HepG2 (cell line): ENCODE data around the gene BEST3.

Source experiments
- BHLHE40 ChIP-seq: IDR thresholded peaks from 2 replicates; pipeline ENCODE4 v1.6.1; 2011; ENCODE audit warnings: low read length, improper control_type of control experiment
- FOXK2 ChIP-seq: fragments of 450-650 bp; IDR thresholded peaks from 2 replicates; pipeline ENCODE4 v1.6.1; 2016
- HNF4G ChIP-seq, 2 experiments: sonication (generic) in 1 of 2; formaldehyde crosslinking in 1 of 2; IDR thresholded peaks; 2 replicates each; pipeline versions ENCODE4 v1.4.0 to v1.6.1; 2011 to 2020; ENCODE audit warnings: borderline replicate concordance in 2 of 2, low read depth in 2 of 2, mild to moderate bottlenecking in 2 of 2, low read length in 1 of 2, missing genetic modification reagents in 1 of 2, moderate library complexity in 1 of 2
- RBM39 ChIP-seq: fragments of 200-400 bp; formaldehyde crosslinking; IDR thresholded peaks from one replicate; pipeline ENCODE4 v1.6.1; 2018; ENCODE audit warnings: antibody characterized with exemption, mild to moderate bottlenecking, low read depth, low read length; ENCODE audit not compliant: poor library complexity, severe bottlenecking
- RXRB ChIP-seq: IDR thresholded peaks from 2 replicates; pipeline ENCODE4 v1.6.1; 2016; ENCODE audit warnings: borderline replicate concordance, missing genetic modification reagents, missing compliant biosample characterization
- TEAD3 ChIP-seq: optimal IDR thresholded peaks from 2 replicates; pipeline ENCODE3; 2016; ENCODE audit warnings: borderline replicate concordance
- ZFP37 ChIP-seq: sonication (generic); formaldehyde crosslinking; IDR thresholded peaks from 2 replicates; pipeline ENCODE4 v1.4.0; 2020; ENCODE audit warnings: missing genetic modification reagents, borderline replicate concordance
- TF ChIP-seq, protein P1 (sequence below): sonication (generic); formaldehyde crosslinking; IDR thresholded peaks from 2 replicates; pipeline ENCODE4 v1.5.0; 2020; ENCODE audit warnings: mild to moderate bottlenecking, missing genetic modification reagents, moderate library complexity
- TF ChIP-seq, protein P2 (sequence below): sonication (generic); formaldehyde crosslinking; IDR thresholded peaks from one replicate; pipeline ENCODE4 v1.5.1; 2020; ENCODE audit warnings: mild to moderate bottlenecking, missing genetic modification reagents; ENCODE audit errors: not compliant biosample characterization
- TF ChIP-seq, protein P3 (sequence below), 2 experiments: sonication (generic) in 1 of 2; formaldehyde crosslinking in 1 of 2; IDR thresholded peaks; 2 replicates each; pipeline versions ENCODE4 v1.5.1 to v1.6.1; 2011 to 2020; ENCODE audit warnings: borderline replicate concordance in 1 of 2, low read depth in 1 of 2, low read length in 1 of 2, mild to moderate bottlenecking in 1 of 2, missing genetic modification reagents in 1 of 2, moderate library complexity in 1 of 2

DNA sequence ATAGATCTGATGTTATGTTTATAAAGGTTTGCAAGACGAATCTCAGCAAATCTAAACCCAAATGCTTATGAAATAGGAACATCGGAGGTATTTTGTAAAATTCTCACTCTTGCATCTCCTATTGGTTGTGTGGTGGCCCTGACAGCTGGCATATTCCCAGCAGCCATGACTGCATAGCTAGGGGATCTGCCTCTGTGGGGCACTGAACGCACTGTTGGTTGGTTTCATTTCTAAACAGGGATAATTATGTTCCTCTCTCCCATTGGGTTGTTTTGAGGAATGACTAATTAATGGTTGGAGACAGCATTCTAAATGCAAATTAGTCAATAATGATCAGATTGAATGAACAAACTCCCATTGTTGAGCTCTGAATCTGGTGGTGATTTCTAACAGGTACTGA lies 2.7 kb upstream of the BEST3 start:
- no peak for TF ChIP-seq RXRB
- TF ChIP-seq, protein P1, sequence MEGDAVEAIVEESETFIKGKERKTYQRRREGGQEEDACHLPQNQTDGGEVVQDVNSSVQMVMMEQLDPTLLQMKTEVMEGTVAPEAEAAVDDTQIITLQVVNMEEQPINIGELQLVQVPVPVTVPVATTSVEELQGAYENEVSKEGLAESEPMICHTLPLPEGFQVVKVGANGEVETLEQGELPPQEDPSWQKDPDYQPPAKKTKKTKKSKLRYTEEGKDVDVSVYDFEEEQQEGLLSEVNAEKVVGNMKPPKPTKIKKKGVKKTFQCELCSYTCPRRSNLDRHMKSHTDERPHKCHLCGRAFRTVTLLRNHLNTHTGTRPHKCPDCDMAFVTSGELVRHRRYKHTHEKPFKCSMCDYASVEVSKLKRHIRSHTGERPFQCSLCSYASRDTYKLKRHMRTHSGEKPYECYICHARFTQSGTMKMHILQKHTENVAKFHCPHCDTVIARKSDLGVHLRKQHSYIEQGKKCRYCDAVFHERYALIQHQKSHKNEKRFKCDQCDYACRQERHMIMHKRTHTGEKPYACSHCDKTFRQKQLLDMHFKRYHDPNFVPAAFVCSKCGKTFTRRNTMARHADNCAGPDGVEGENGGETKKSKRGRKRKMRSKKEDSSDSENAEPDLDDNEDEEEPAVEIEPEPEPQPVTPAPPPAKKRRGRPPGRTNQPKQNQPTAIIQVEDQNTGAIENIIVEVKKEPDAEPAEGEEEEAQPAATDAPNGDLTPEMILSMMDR (CRISPR knock-in tag) = no peak
- no peak for TF ChIP-seq RBM39
- TF ChIP-seq ZFP37 (CRISPR knock-in tag) = no peak
- TF ChIP-seq HNF4G (IDR thresholded peaks at IDR 0.05; ENCODE audit: borderline replicate concordance, low read depth, low read length) = no peak
- no peak for TF ChIP-seq HNF4G (CRISPR knock-in tag; IDR thresholded peaks at IDR 0.05; ENCODE audit: borderline replicate concordance, low read depth)
- TF ChIP-seq, protein P2, sequence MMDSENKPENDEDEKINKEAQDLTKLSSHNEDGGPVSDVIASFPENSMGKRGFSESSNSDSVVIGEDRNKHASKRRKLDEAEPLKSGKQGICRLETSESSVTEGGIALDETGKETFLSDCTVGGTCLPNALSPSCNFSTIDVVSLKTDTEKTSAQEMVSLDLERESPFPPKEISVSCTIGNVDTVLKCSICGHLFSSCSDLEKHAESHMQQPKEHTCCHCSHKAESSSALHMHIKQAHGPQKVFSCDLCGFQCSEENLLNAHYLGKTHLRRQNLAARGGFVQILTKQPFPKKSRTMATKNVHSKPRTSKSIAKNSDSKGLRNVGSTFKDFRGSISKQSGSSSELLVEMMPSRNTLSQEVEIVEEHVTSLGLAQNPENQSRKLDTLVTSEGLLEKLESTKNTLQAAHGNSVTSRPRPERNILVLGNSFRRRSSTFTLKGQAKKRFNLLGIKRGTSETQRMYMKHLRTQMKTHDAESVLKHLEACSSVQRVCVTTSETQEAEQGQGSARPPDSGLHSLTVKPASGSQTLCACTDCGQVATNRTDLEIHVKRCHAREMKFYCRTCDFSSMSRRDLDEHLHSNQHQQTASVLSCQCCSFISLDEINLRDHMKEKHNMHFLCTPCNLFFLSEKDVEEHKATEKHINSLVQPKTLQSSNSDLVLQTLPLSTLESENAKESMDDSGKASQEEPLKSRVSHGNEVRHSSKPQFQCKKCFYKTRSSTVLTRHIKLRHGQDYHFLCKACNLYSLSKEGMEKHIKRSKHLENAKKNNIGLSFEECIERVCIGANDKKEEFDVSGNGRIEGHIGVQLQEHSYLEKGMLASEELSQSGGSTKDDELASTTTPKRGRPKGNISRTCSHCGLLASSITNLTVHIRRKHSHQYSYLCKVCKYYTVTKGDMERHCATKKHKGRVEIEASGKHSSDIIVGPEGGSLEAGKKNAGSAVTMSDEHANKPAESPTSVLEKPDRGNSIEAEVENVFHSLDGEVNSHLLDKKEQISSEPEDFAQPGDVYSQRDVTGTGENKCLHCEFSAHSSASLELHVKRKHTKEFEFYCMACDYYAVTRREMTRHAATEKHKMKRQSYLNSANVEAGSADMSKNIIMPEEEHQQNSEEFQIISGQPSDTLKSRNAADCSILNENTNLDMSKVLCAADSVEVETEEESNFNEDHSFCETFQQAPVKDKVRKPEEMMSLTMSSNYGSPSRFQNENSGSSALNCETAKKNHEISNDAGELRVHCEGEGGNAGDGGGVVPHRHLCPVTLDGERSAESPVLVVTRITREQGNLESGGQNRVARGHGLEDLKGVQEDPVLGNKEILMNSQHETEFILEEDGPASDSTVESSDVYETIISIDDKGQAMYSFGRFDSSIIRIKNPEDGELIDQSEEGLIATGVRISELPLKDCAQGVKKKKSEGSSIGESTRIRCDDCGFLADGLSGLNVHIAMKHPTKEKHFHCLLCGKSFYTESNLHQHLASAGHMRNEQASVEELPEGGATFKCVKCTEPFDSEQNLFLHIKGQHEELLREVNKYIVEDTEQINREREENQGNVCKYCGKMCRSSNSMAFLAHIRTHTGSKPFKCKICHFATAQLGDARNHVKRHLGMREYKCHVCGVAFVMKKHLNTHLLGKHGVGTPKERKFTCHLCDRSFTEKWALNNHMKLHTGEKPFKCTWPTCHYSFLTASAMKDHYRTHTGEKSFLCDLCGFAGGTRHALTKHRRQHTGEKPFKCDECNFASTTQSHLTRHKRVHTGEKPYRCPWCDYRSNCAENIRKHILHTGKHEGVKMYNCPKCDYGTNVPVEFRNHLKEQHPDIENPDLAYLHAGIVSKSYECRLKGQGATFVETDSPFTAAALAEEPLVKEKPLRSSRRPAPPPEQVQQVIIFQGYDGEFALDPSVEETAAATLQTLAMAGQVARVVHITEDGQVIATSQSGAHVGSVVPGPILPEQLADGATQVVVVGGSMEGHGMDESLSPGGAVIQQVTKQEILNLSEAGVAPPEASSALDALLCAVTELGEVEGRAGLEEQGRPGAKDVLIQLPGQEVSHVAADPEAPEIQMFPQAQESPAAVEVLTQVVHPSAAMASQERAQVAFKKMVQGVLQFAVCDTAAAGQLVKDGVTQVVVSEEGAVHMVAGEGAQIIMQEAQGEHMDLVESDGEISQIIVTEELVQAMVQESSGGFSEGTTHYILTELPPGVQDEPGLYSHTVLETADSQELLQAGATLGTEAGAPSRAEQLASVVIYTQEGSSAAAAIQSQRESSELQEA = no peak
- no peak for TF ChIP-seq TEAD3 (CRISPR knock-in tag)
- TF ChIP-seq, protein P3, sequence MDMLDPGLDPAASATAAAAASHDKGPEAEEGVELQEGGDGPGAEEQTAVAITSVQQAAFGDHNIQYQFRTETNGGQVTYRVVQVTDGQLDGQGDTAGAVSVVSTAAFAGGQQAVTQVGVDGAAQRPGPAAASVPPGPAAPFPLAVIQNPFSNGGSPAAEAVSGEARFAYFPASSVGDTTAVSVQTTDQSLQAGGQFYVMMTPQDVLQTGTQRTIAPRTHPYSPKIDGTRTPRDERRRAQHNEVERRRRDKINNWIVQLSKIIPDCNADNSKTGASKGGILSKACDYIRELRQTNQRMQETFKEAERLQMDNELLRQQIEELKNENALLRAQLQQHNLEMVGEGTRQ (IDR thresholded peaks at IDR 0.05; ENCODE audit: low read depth, low read length) = no peak
- TF ChIP-seq, protein P3 (CRISPR knock-in tag; IDR thresholded peaks at IDR 0.05; ENCODE audit: borderline replicate concordance) = no peak
- TF ChIP-seq BHLHE40 = no peak
- TF ChIP-seq FOXK2 = no peak
